Measurements from ENCODE around the gene GAP43. TPM values are rescaled to one million over a fixed set of nuclear protein-coding genes. Genes with fewer than 3 reads are reported as not detected.

GAP43 gene
- total RNA-seq, 1 experiment from 2014 or later: not detected

- Histone ChIP-seq H3K27me3 (no peaks in the 10 kb centered on the region), H3K4me3 (no peak overlapping the region), H3K36me3 (no peaks in the 10 kb centered on the region), H3K9me3 (peaks cover 2% of the 10 kb centered on the region; the same call in 1 of the 2 replicates)
- no peak for DNase-seq
These were observed 134.9 kb downstream of the GAP43 start for GRCh38 chr3:115758076-115758763.

GRCh38 chr3:115760716-115761115, 137.4 kb downstream of the GAP43 start:
- DNase-seq: no peak
- H3K36me3 ChIP-seq: no peaks in the 10 kb centered on the region
- no peaks in the 10 kb centered on the region; the same call in 1 of the 2 replicates for H3K9me3 ChIP-seq
- no peak overlapping the region for H3K4me3 ChIP-seq
- no peaks in the 10 kb centered on the region for H3K27me3 ChIP-seq

GRCh38 chr3:115761927-115762305, 138.6 kb downstream of the GAP43 start:
- Histone ChIP-seq H3K4me3 (no peak overlapping the region), H3K9me3 (no peaks in the 10 kb centered on the region), H3K27me3 (no peaks in the 10 kb centered on the region), H3K36me3 (no peaks in the 10 kb centered on the region)
- DNase-seq: no peak

- H3K9me3 ChIP-seq: no peaks in the 10 kb centered on the region
- H3K27me3 ChIP-seq: no peaks in the 10 kb centered on the region
- H3K4me3 ChIP-seq: no peak overlapping the region
- DNase-seq: no peak
- H3K36me3 ChIP-seq: no peaks in the 10 kb centered on the region
These were observed 143.5 kb downstream of the GAP43 start for GRCh38 chr3:115766587-115767482.

GRCh38 chr3:115768661-115769060, 145.4 kb downstream of the GAP43 start:
- H3K9me3 ChIP-seq: no peaks in the 10 kb centered on the region
- H3K36me3 ChIP-seq: no peaks in the 10 kb centered on the region
- no peak for DNase-seq
- no peak overlapping the region for H3K4me3 ChIP-seq
- no peaks in the 10 kb centered on the region for H3K27me3 ChIP-seq
